ENCODE results near the gene SLC25A21.

DNA sequence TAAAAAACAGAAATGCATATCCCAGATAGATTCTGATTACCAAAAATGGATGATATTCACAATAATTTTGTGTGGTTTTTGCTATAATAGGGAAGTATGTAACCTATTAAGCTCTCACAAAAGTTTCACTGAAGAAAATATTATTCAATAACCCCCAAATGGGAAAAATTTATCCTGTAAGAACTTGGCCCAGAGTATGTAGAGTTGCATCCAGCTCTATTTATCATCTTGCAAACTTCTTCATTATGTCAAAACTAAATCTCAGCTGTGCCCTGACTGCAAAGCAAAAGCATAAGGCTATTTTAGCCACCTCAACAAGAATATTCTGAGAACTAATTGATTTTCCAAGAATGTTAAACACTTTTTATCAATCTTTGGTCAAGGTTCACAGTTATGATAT lies 311.6 kb downstream of the SLC25A21 start:
- TF ChIP-seq, protein P1, sequence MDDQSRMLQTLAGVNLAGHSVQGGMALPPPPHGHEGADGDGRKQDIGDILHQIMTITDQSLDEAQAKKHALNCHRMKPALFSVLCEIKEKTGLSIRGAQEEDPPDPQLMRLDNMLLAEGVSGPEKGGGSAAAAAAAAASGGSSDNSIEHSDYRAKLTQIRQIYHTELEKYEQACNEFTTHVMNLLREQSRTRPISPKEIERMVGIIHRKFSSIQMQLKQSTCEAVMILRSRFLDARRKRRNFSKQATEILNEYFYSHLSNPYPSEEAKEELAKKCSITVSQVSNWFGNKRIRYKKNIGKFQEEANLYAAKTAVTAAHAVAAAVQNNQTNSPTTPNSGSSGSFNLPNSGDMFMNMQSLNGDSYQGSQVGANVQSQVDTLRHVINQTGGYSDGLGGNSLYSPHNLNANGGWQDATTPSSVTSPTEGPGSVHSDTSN (CRISPR knock-in tag; IDR thresholded peaks at IDR 0.05; ENCODE audit: borderline replicate concordance), result no peak
- TF ChIP-seq ZNF660 (CRISPR knock-in tag; IDR thresholded peaks at IDR 0.05; ENCODE audit: borderline replicate concordance, low read depth) (no peak), EP300 (IDR thresholded peaks at IDR 0.05; ENCODE audit: low read depth in 2 of 2, low read length in 2 of 2) (no peak), EP300 (CRISPR knock-in tag; IDR thresholded peaks at IDR 0.05; ENCODE audit: borderline replicate concordance) (no peak), NR2F6 (IDR thresholded peaks at IDR 0.05) (no peak), NR2F6 (CRISPR knock-in tag; IDR thresholded peaks at IDR 0.05) (no peak)
